Prostate gland (tissue), 2 donors: ENCODE data around the gene RGL1. TPM values are rescaled to one million over a fixed set of nuclear protein-coding genes. Genes with fewer than 3 reads are reported as not detected.

Experiments used
- DNase-seq: peaks from one replicate; pipeline ENCODE4 v3.0.0-alpha.2; 2019; ENCODE audit warnings: low spot score
- H3K27ac ChIP-seq, 2 donors: fragments of 200-600 bp; sonication (generic); 2 replicates each; pipeline ENCODE4 v1.5.1; 2017 to 2019
- H3K27me3 ChIP-seq: fragments of 200-600 bp; sonication (generic); replicated peaks from 2 replicates; pipeline ENCODE4 v1.5.1; 2019; ENCODE audit not compliant: insufficient read depth
- H3K36me3 ChIP-seq, 2 donors: fragments of 200-600 bp; sonication (generic); 1 replicate in 1 of 2; 2 replicates in 1 of 2; pipeline versions ENCODE4 v1.5.1 to v1.8.1; 2017 to 2019
- H3K4me1 ChIP-seq: fragments of 200-600 bp; sonication (generic); replicated peaks from 2 replicates; pipeline ENCODE4 v1.5.1; 2019
- H3K4me3 ChIP-seq, 2 donors: fragments of 200-600 bp; sonication (generic); 2 replicates each; pipeline ENCODE4 v1.5.1; 2017 to 2019
- H3K9me3 ChIP-seq: fragments of 200-600 bp; sonication (generic); 2 replicates; pipeline ENCODE4 v1.5.1; 2017
- CTCF ChIP-seq, 4 experiments: fragments of 200-600 bp in 2 of 4; fragments of 450-650 bp in 2 of 4; sonication (generic) in 2 of 4; IDR thresholded peaks; 1 replicate in 3 of 4; 2 replicates in 1 of 4; pipeline ENCODE4 v1.5.1; 2016 to 2019; ENCODE audit warnings: antibody characterized with exemption in 4 of 4, mild to moderate bottlenecking in 2 of 4, moderate library complexity in 2 of 4
- POLR2A ChIP-seq: fragments of 450-650 bp; IDR thresholded peaks from one replicate; pipeline ENCODE4 v1.6.1; 2016; ENCODE audit warnings: antibody characterized with exemption, mild to moderate bottlenecking
- POLR2AphosphoS5 ChIP-seq: sonication (generic); formaldehyde crosslinking; IDR thresholded peaks from one replicate; pipeline ENCODE4 v1.6.1; 2017; ENCODE audit warnings: antibody characterized with exemption
- WGBS: methylation state at CpG from one replicate; pipeline ENCODE4 v1.1.5; 2018; 5-methylcytosine and 5-hydroxymethylcytosine counted together
- intact Hi-C: fragments of 100-400 bp; cut with DNase I; formaldehyde crosslinking; loops from one replicate; pipeline ENCODE4 v1.14.2; 2022
- total RNA-seq, 2 donors: library from RNA; depleted of rRNA; stranded (reverse); fragments of >200 nt; gene quantifications; one replicate each; pipeline ENCODE4 v1.1.0, GENCODE V29; 2016

RGL1 gene
- total RNA-seq, 2 donors from 2014 or later, result 11.1 to 49.6 TPM

- TF ChIP-seq POLR2A (no peak), CTCF (IDR thresholded peaks at IDR 0.05) (no peak), POLR2AphosphoS5 (no peak)
- H3K27ac ChIP-seq, result no peak overlapping the region
Observed at GRCh38 chr1:183947988-183948387, 143.1 kb downstream of the RGL1 start.

DNA sequence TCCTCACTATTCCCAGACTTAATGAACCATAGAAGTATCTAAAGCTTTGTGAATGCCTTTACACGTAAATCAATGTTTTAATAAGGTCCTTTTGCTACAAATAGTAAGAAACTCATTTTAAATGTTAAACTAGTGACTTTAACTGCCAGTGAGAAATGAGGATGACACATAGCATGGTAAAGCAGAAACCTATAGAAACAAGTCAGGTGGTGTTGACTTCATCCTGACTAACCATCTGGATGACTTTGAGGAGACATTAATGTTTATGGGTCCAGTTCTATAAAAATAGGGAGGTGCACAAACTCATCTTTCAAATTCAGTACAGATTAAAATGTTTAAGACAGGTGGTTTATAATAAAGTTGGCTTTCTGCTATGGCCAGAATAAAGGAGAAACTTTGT lies 147.2 kb downstream of the RGL1 start:
- Histone ChIP-seq H3K27me3 (no peaks in the 10 kb centered on the region), H3K9me3 (no peaks in the 10 kb centered on the region), H3K36me3 (no peaks in the 10 kb centered on the region), H3K27ac (no peak overlapping the region), H3K4me1 (no peaks in the 10 kb centered on the region), H3K4me3 (no peak overlapping the region)
- TF ChIP-seq POLR2A (no peak), POLR2AphosphoS5 (no peak), CTCF (IDR thresholded peaks at IDR 0.05) (no peak)
- 94% methylated on average over 1 of the region's 1 CpG for WGBS
- no peak for DNase-seq
- intact Hi-C loops, result loop anchor here (5.0 kb wide), 1 partner anchor 70 kb away; no protein-coding TSS in a partner anchor

More at GRCh38 chr1:183947988-183948387, 143.1 kb downstream of the RGL1 start:
- H3K4me1 ChIP-seq, result no peaks in the 10 kb centered on the region
- no peak for DNase-seq
- intact Hi-C loops, result no loop called here
- no peaks in the 10 kb centered on the region for H3K27me3 ChIP-seq
- H3K9me3 ChIP-seq, result no peaks in the 10 kb centered on the region
- 75% methylated on average over 1 of the region's 1 CpG for WGBS
- no peak overlapping the region for H3K4me3 ChIP-seq
- no peaks in the 10 kb centered on the region for H3K36me3 ChIP-seq

- TF ChIP-seq POLR2AphosphoS5 (peak; percentile 55), CTCF (IDR thresholded peaks at IDR 0.05) (no peak), POLR2A (no peak)
- no peaks in the 10 kb centered on the region for H3K4me1 ChIP-seq
- 36% methylated on average over 5 of the region's 5 CpGs for WGBS
- no peaks in the 10 kb centered on the region for H3K9me3 ChIP-seq
- peak overlapping the region; percentile 40 to 47 for H3K27ac ChIP-seq
- intact Hi-C loops, result loop anchor here (5.0 kb wide), 1 partner anchor 69 kb away; no protein-coding TSS in a partner anchor
- H3K27me3 ChIP-seq, result no peaks in the 10 kb centered on the region
- DNase-seq, result peak; percentile 21
- no peak overlapping the region for H3K4me3 ChIP-seq
- H3K36me3 ChIP-seq, result no peaks in the 10 kb centered on the region
Observed at GRCh38 chr1:183953031-183953430, 148.1 kb downstream of the RGL1 start.

DNA sequence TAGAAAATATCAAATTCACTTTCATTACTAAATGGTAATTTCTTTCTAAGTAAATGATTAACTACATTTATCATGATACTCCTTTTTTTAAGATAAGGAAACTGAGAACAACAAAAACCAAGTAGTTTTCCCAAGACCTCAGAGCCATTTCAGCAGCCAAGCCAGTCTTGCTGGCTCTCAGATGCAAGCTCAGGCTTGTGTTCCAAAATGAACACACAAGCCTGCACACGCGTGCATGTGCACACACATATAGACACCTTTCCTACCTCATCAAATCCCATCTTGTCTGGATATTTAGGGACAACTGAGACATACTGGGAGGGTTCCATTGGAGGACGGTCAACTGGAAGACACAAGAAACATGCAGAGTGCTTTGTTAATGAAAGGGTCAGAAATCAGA lies 149.6 kb downstream of the RGL1 start:
- Histone ChIP-seq H3K9me3 (no peaks in the 10 kb centered on the region), H3K27me3 (no peaks in the 10 kb centered on the region), H3K36me3 (no peaks in the 10 kb centered on the region), H3K4me3 (no peak overlapping the region), H3K4me1 (no peaks in the 10 kb centered on the region), H3K27ac (peak overlapping the region in 1 of 2 donors; percentile 47)
- intact Hi-C loops, result loop anchor here (5.0 kb wide), 1 partner anchor 68 kb away; no protein-coding TSS in a partner anchor
- WGBS, result 68% methylated on average over 3 of the region's 3 CpGs
- no peak for DNase-seq
- no peak for TF ChIP-seq POLR2A

- Histone ChIP-seq H3K9me3 (no peaks in the 10 kb centered on the region), H3K4me1 (no peaks in the 10 kb centered on the region), H3K4me3 (no peak overlapping the region), H3K27ac (peak overlapping the region in 1 of 2 donors; percentile 2), H3K36me3 (no peaks in the 10 kb centered on the region), H3K27me3 (no peaks in the 10 kb centered on the region)
- no peak for DNase-seq
- TF ChIP-seq POLR2AphosphoS5, result no peak
- peak in 1 of 4 experiments; percentile 9 for TF ChIP-seq CTCF (IDR thresholded peaks at IDR 0.05)
- 72% methylated on average over 2 of the region's 2 CpGs for WGBS
- intact Hi-C loops, result no loop called here
Observed at GRCh38 chr1:183956559-183957188, 151.8 kb downstream of the RGL1 start.
